Measurements from ENCODE around the gene GINS2.
A peak's percentile ranks its signal among the peaks of the same experiment; 100 is the strongest.

Gene GINS2

GRCh38 chr16:85675251-85675874 is 13.4 kb downstream of the GINS2 start:
- Histone ChIP-seq H3K36me3 (ENCODE audit: control insufficient read depth, insufficient read depth, low read length, severe bottlenecking) (peaks cover 77% of the 10 kb centered on the region), H3K27me3 (replicated peaks; ENCODE audit: control insufficient read depth, insufficient read depth, low read length) (no peaks in the 10 kb centered on the region), H3K9ac (ENCODE audit: low read length) (no peak overlapping the region), H3K4me3 (ENCODE audit: low read length) (no peak overlapping the region), H3K4me1 (ENCODE audit: control insufficient read depth, insufficient read depth, low read length) (peaks cover 13% of the 10 kb centered on the region), H3K9me3 (ENCODE audit: control insufficient read depth, low read length) (no peaks in the 10 kb centered on the region)
- DNase-seq (ENCODE audit: low read depth), result peak; percentile 32

- peaks cover 82% of the 10 kb centered on the region for H3K36me3 ChIP-seq (ENCODE audit: control insufficient read depth, insufficient read depth, low read length, severe bottlenecking)
- no peaks in the 10 kb centered on the region for H3K9me3 ChIP-seq (ENCODE audit: control insufficient read depth, low read length)
- DNase-seq (ENCODE audit: low read depth), result no peak
- no peaks in the 10 kb centered on the region for H3K27me3 ChIP-seq (replicated peaks; ENCODE audit: control insufficient read depth, insufficient read depth, low read length)
- H3K9ac ChIP-seq (ENCODE audit: low read length), result no peak overlapping the region
- no peak overlapping the region for H3K4me3 ChIP-seq (ENCODE audit: low read length)
- H3K4me1 ChIP-seq (ENCODE audit: control insufficient read depth, insufficient read depth, low read length), result peaks cover 13% of the 10 kb centered on the region
Measured at GRCh38 chr16:85674828-85675227, 13.9 kb downstream of the GINS2 start.

- DNase-seq (ENCODE audit: low read depth), result no peak
- H3K36me3 ChIP-seq (ENCODE audit: control insufficient read depth, insufficient read depth, low read length, severe bottlenecking), result peaks cover 86% of the 10 kb centered on the region
- H3K9me3 ChIP-seq (ENCODE audit: control insufficient read depth, low read length), result no peaks in the 10 kb centered on the region
- peaks cover 13% of the 10 kb centered on the region for H3K4me1 ChIP-seq (ENCODE audit: control insufficient read depth, insufficient read depth, low read length)
- no peaks in the 10 kb centered on the region for H3K27me3 ChIP-seq (replicated peaks; ENCODE audit: control insufficient read depth, insufficient read depth, low read length)
- no peak overlapping the region for H3K9ac ChIP-seq (ENCODE audit: low read length)
- H3K4me3 ChIP-seq (ENCODE audit: low read length), result no peak overlapping the region
Measured at GRCh38 chr16:85674418-85674755, 14.4 kb downstream of the GINS2 start.

GRCh38 chr16:85673529-85674417 is 15.0 kb downstream of the GINS2 start:
- peaks cover 13% of the 10 kb centered on the region for H3K4me1 ChIP-seq (ENCODE audit: control insufficient read depth, insufficient read depth, low read length)
- H3K9me3 ChIP-seq (ENCODE audit: control insufficient read depth, low read length), result no peaks in the 10 kb centered on the region
- DNase-seq (ENCODE audit: low read depth), result no peak
- peaks cover 87% of the 10 kb centered on the region for H3K36me3 ChIP-seq (ENCODE audit: control insufficient read depth, insufficient read depth, low read length, severe bottlenecking)
- H3K27me3 ChIP-seq (replicated peaks; ENCODE audit: control insufficient read depth, insufficient read depth, low read length), result no peaks in the 10 kb centered on the region
- no peak overlapping the region for H3K9ac ChIP-seq (ENCODE audit: low read length)
- H3K4me3 ChIP-seq (ENCODE audit: low read length), result no peak overlapping the region

GRCh38 chr16:85670840-85671239 is 17.9 kb downstream of the GINS2 start:
- Histone ChIP-seq H3K27me3 (replicated peaks; ENCODE audit: control insufficient read depth, insufficient read depth, low read length) (no peaks in the 10 kb centered on the region), H3K4me1 (ENCODE audit: control insufficient read depth, insufficient read depth, low read length) (peaks cover 13% of the 10 kb centered on the region), H3K36me3 (ENCODE audit: control insufficient read depth, insufficient read depth, low read length, severe bottlenecking) (peaks cover 98% of the 10 kb centered on the region), H3K9ac (ENCODE audit: low read length) (no peak overlapping the region), H3K4me3 (ENCODE audit: low read length) (no peak overlapping the region), H3K9me3 (ENCODE audit: control insufficient read depth, low read length) (no peaks in the 10 kb centered on the region)
- DNase-seq (ENCODE audit: low read depth), result no peak

GRCh38 chr16:85668676-85669424 is 19.9 kb downstream of the GINS2 start:
- H3K9ac ChIP-seq (ENCODE audit: low read length), result no peak overlapping the region
- H3K4me3 ChIP-seq (ENCODE audit: low read length), result no peak overlapping the region
- DNase-seq (ENCODE audit: low read depth), result no peak
- peaks cover 6% of the 10 kb centered on the region for H3K4me1 ChIP-seq (ENCODE audit: control insufficient read depth, insufficient read depth, low read length)
- H3K27me3 ChIP-seq (replicated peaks; ENCODE audit: control insufficient read depth, insufficient read depth, low read length), result no peaks in the 10 kb centered on the region
- no peaks in the 10 kb centered on the region for H3K9me3 ChIP-seq (ENCODE audit: control insufficient read depth, low read length)
- peaks cover 98% of the 10 kb centered on the region for H3K36me3 ChIP-seq (ENCODE audit: control insufficient read depth, insufficient read depth, low read length, severe bottlenecking)

GRCh38 chr16:85667841-85668413 is 20.8 kb downstream of the GINS2 start:
- DNase-seq (ENCODE audit: low read depth), result no peak
- peaks cover 98% of the 10 kb centered on the region for H3K36me3 ChIP-seq (ENCODE audit: control insufficient read depth, insufficient read depth, low read length, severe bottlenecking)
- no peaks in the 10 kb centered on the region for H3K4me1 ChIP-seq (ENCODE audit: control insufficient read depth, insufficient read depth, low read length)

GRCh38 chr16:85667261-85667660 is 21.5 kb downstream of the GINS2 start:
- no peak overlapping the region for H3K9ac ChIP-seq (ENCODE audit: low read length)
- no peaks in the 10 kb centered on the region for H3K4me1 ChIP-seq (ENCODE audit: control insufficient read depth, insufficient read depth, low read length)
- H3K9me3 ChIP-seq (ENCODE audit: control insufficient read depth, low read length), result no peaks in the 10 kb centered on the region
- H3K27me3 ChIP-seq (replicated peaks; ENCODE audit: control insufficient read depth, insufficient read depth, low read length), result no peaks in the 10 kb centered on the region
- no peak for DNase-seq (ENCODE audit: low read depth)
- no peak overlapping the region for H3K4me3 ChIP-seq (ENCODE audit: low read length)
- H3K36me3 ChIP-seq (ENCODE audit: control insufficient read depth, insufficient read depth, low read length, severe bottlenecking), result peaks cover 98% of the 10 kb centered on the region

More at GRCh38 chr16:85667841-85668413, 20.8 kb downstream of the GINS2 start:
- Histone ChIP-seq H3K9ac (ENCODE audit: low read length) (no peak overlapping the region), H3K27me3 (replicated peaks; ENCODE audit: control insufficient read depth, insufficient read depth, low read length) (no peaks in the 10 kb centered on the region), H3K4me3 (ENCODE audit: low read length) (no peak overlapping the region), H3K9me3 (ENCODE audit: control insufficient read depth, low read length) (no peaks in the 10 kb centered on the region)

- Histone ChIP-seq H3K9me3 (ENCODE audit: control insufficient read depth, low read length) (no peaks in the 10 kb centered on the region), H3K27me3 (replicated peaks; ENCODE audit: control insufficient read depth, insufficient read depth, low read length) (no peaks in the 10 kb centered on the region), H3K4me1 (ENCODE audit: control insufficient read depth, insufficient read depth, low read length) (no peaks in the 10 kb centered on the region), H3K4me3 (ENCODE audit: low read length) (no peak overlapping the region), H3K36me3 (ENCODE audit: control insufficient read depth, insufficient read depth, low read length, severe bottlenecking) (peaks cover 99% of the 10 kb centered on the region), H3K9ac (ENCODE audit: low read length) (no peak overlapping the region)
- DNase-seq (ENCODE audit: low read depth), result no peak
Measured at GRCh38 chr16:85665929-85666328, 22.8 kb downstream of the GINS2 start.

- Histone ChIP-seq H3K27me3 (replicated peaks; ENCODE audit: control insufficient read depth, insufficient read depth, low read length) (no peaks in the 10 kb centered on the region), H3K36me3 (ENCODE audit: control insufficient read depth, insufficient read depth, low read length, severe bottlenecking) (peaks cover 98% of the 10 kb centered on the region), H3K4me3 (ENCODE audit: low read length) (no peak overlapping the region)
Measured at GRCh38 chr16:85665373-85665740, 23.4 kb downstream of the GINS2 start.

More at GRCh38 chr16:85665373-85665740, 23.4 kb downstream of the GINS2 start:
- Histone ChIP-seq H3K9me3 (ENCODE audit: control insufficient read depth, low read length) (no peaks in the 10 kb centered on the region), H3K9ac (ENCODE audit: low read length) (no peak overlapping the region), H3K4me1 (ENCODE audit: control insufficient read depth, insufficient read depth, low read length) (no peaks in the 10 kb centered on the region)
- DNase-seq (ENCODE audit: low read depth), result no peak
